GM23338 (cell line): ENCODE results near the gene SRP54. TPM values are rescaled to one million over a fixed set of nuclear protein-coding genes. Genes with fewer than 3 reads are reported as not detected.

Experiments
- ATAC-seq: fragments of 200-7000 bp; cut with Tn5 transposase; 3 replicates; pipeline ENCODE4 v1.9.1; 2020
- DNase-seq: peaks from one replicate; pipeline ENCODE4 v3.0.0-alpha.2; 2015; ENCODE audit warnings: low spot score
- H2AFZ ChIP-seq: fragments of 200-600 bp; sonication (generic); 2 replicates; pipeline ENCODE4 v1.8.0; 2016; ENCODE audit warnings: antibody characterized with exemption, mild to moderate bottlenecking, moderate library complexity
- H3F3A ChIP-seq: fragments of 200-600 bp; sonication (generic); replicated peaks from 2 replicates; pipeline ENCODE4 v1.8.0; 2017; ENCODE audit warnings: antibody characterized with exemption, mixed run types, low read depth
- H3K27ac ChIP-seq: fragments of 200-600 bp; sonication (generic); 2 replicates; pipeline ENCODE4 v1.6.1; 2016; ENCODE audit warnings: low read depth
- H3K27me3 ChIP-seq: fragments of 200-600 bp; sonication (generic); 2 replicates; pipeline ENCODE4 v1.8.0; 2016; ENCODE audit warnings: mild to moderate bottlenecking, mixed run types, moderate library complexity; ENCODE audit not compliant: insufficient read depth
- H3K36me3 ChIP-seq: fragments of 200-600 bp; sonication (generic); 2 replicates; pipeline ENCODE4 v1.8.0; 2016; ENCODE audit warnings: mild to moderate bottlenecking; ENCODE audit not compliant: insufficient read depth
- H3K4me1 ChIP-seq: fragments of 200-600 bp; sonication (generic); 2 replicates; pipeline ENCODE4 v1.8.0; 2016; ENCODE audit warnings: mild to moderate bottlenecking, moderate library complexity; ENCODE audit not compliant: insufficient read depth
- H3K4me2 ChIP-seq: fragments of 200-600 bp; sonication (generic); 2 replicates; pipeline ENCODE4 v1.7.1; 2017; ENCODE audit warnings: mixed run types
- H3K4me3 ChIP-seq: fragments of 200-600 bp; sonication (generic); 2 replicates; pipeline ENCODE4 v1.6.1; 2016; ENCODE audit warnings: mixed run types
- H3K79me2 ChIP-seq: fragments of 200-600 bp; sonication (generic); replicated peaks from 2 replicates; pipeline ENCODE4 v1.8.0; 2017; ENCODE audit warnings: mild to moderate bottlenecking; ENCODE audit not compliant: insufficient read depth
- H3K9me2 ChIP-seq: fragments of 200-600 bp; sonication (generic); 2 replicates; pipeline ENCODE4 v1.8.0; 2017; ENCODE audit not compliant: insufficient read depth
- H4K20me1 ChIP-seq: fragments of 200-600 bp; sonication (generic); replicated peaks from 2 replicates; pipeline ENCODE4 v1.8.0; 2017; ENCODE audit warnings: mild to moderate bottlenecking; ENCODE audit not compliant: insufficient read depth
- H3K27ac Mint-ChIP-seq: 2 replicates; pipeline ENCODE4 v1.8.0; 2020; ENCODE audit warnings: inconsistent platforms, mild to moderate bottlenecking, moderate library complexity, mixed read lengths
- H3K27me3 Mint-ChIP-seq: 3 replicates; pipeline ENCODE4 v1.8.0; 2022; ENCODE audit warnings: low read depth, mild to moderate bottlenecking, moderate library complexity, mixed read lengths, inconsistent platforms; ENCODE audit not compliant: insufficient read depth, poor library complexity
- H3K36me3 Mint-ChIP-seq: 3 replicates; pipeline ENCODE4 v1.8.0; 2021; ENCODE audit warnings: low read depth, mild to moderate bottlenecking, inconsistent platforms, moderate library complexity, mixed read lengths
- H3K4me1 Mint-ChIP-seq: 3 replicates; pipeline ENCODE4 v1.8.0; 2020; ENCODE audit warnings: mild to moderate bottlenecking, inconsistent platforms, mixed read lengths
- H3K4me3 Mint-ChIP-seq: 3 replicates; pipeline ENCODE4 v1.8.0; 2021; ENCODE audit warnings: moderate library complexity, mild to moderate bottlenecking, inconsistent platforms, mixed read lengths
- H3K9me3 Mint-ChIP-seq: 3 replicates; pipeline ENCODE4 v1.8.0; 2020; ENCODE audit warnings: moderate library complexity, mild to moderate bottlenecking, inconsistent platforms, mixed read lengths
- CREB1 ChIP-seq: fragments of 250-450 bp; sonication (Bioruptor Pico); IDR thresholded peaks from 2 replicates; pipeline ENCODE4 v1.5.0; 2020; ENCODE audit warnings: low read depth, mild to moderate bottlenecking, moderate library complexity
- EZH2 ChIP-seq: fragments of 200-600 bp; sonication (generic); IDR thresholded peaks from one replicate; pipeline ENCODE4 v1.8.0; 2017; ENCODE audit warnings: antibody characterized with exemption, mild to moderate bottlenecking, low read depth; ENCODE audit not compliant: unreplicated experiment
- EZH2phosphoT487 ChIP-seq: fragments of 200-600 bp; sonication (generic); IDR thresholded peaks from one replicate; pipeline ENCODE4 v1.8.1; 2018; ENCODE audit warnings: antibody characterized with exemption; ENCODE audit not compliant: unreplicated experiment
- JUNB ChIP-seq: IDR thresholded peaks from one replicate; pipeline ENCODE4 v1.6.1; 2016; ENCODE audit warnings: antibody characterized with exemption; ENCODE audit not compliant: unreplicated experiment
- NANOG ChIP-seq: IDR thresholded peaks from 2 replicates; pipeline ENCODE4 v1.6.1; 2016; ENCODE audit warnings: antibody characterized with exemption, borderline replicate concordance
- POLR2AphosphoS5 ChIP-seq: IDR thresholded peaks from 2 replicates; pipeline ENCODE4 v1.6.1; 2016; ENCODE audit warnings: antibody characterized with exemption, low read depth
- STAT1 ChIP-seq: IDR thresholded peaks from one replicate; pipeline ENCODE4 v1.6.1; 2016; ENCODE audit warnings: antibody characterized with exemption; ENCODE audit not compliant: unreplicated experiment
- ZNF114 ChIP-seq: fragments of 250-450 bp; sonication (Bioruptor Pico); IDR thresholded peaks from 2 replicates; pipeline ENCODE4 v1.5.0; 2020; ENCODE audit warnings: mild to moderate bottlenecking, moderate library complexity
- ZNF331 ChIP-seq: fragments of 250-450 bp; sonication (Bioruptor Pico); IDR thresholded peaks from 2 replicates; pipeline ENCODE4 v1.5.0; 2020; ENCODE audit warnings: low read depth, mild to moderate bottlenecking, moderate library complexity
- ZNF462 ChIP-seq: fragments of 250-450 bp; sonication (Bioruptor Pico); IDR thresholded peaks from 2 replicates; pipeline ENCODE4 v1.5.0; 2020; ENCODE audit warnings: mild to moderate bottlenecking, moderate library complexity
- polyA plus RNA-seq: library from polyadenylated mRNA; unstranded; fragments of >200 nt; fragmentation: Nextera tagmentation; extraction: Ambion mirVana; gene quantifications from 2 replicates; pipeline ENCODE4 v1.2.1, GENCODE V29; 2016
- total RNA-seq: library from RNA; depleted of rRNA; stranded (reverse); fragments of >200 nt; shearing (Covaris generic); gene quantifications from 2 replicates; pipeline ENCODE4 v1.2.3, GENCODE V29; 2014
- TF ChIP-seq, protein P1 (sequence below), 2 experiments: fragments of 200-600 bp in 1 of 2; sonication (generic) in 1 of 2; conservative IDR thresholded peaks; 2 replicates each; pipeline versions ENCODE4 v1.5.1 to v1.6.1; 2016 to 2017; ENCODE audit warnings: antibody characterized with exemption in 2 of 2, low read depth in 2 of 2, mild to moderate bottlenecking in 2 of 2, moderate library complexity in 1 of 2
- TF ChIP-seq, protein P2 (sequence below): IDR thresholded peaks from one replicate; pipeline ENCODE4 v1.6.1; 2018; ENCODE audit warnings: antibody characterized with exemption; ENCODE audit not compliant: unreplicated experiment
- TF ChIP-seq, protein P3 (sequence below): IDR thresholded peaks from 2 replicates; pipeline ENCODE4 v1.6.1; 2016; ENCODE audit warnings: antibody characterized with exemption

Gene SRP54
- total and polyA plus RNA-seq, 2 experiments from 2014 or later, result 60.4 to 77.5 TPM

DNA sequence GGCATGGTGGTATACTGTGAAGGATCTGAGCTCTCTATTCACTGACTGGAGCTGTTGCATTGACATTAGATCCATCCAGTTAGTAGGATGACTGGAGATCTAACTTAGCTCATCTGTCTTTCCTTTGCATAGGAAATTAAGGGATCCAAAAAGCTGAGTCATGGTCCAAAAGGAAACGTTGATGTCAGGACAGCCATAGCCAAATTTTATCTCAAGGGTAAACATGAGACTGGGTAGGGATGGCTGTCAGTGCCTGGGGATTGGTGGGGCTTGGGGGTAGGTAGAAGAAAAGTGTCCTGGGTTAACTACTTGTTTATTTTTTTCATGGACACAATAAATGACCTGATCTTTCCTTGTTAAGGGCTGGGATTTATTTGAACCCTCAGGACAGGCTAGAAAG is 67.9 kb downstream of the SRP54 start:
- peaks cover 15% of the 10 kb centered on the region; the same call in 2 of the 3 replicates for H3K36me3 Mint-ChIP-seq

More for the DNA sequence above, 67.9 kb downstream of the SRP54 start:
- Histone ChIP-seq H4K20me1 (no peaks in the 10 kb centered on the region), H3K4me3 (no peak overlapping the region), H3F3A (peaks cover 10% of the 10 kb centered on the region), H3K36me3 (no peaks in the 10 kb centered on the region), H3K27ac (no peak overlapping the region), H3K4me1 (peaks cover 4% of the 10 kb centered on the region), H3K4me2 (no peak overlapping the region), H3K27me3 (no peaks in the 10 kb centered on the region), H3K9me2 (no peaks in the 10 kb centered on the region), H2AFZ (no peak overlapping the region), H3K79me2 (peaks cover 16% of the 10 kb centered on the region)
- Mint-ChIP-seq H3K9me3 (no peaks in the 10 kb centered on the region), H3K4me1 (peaks cover 6% of the 10 kb centered on the region; the same call in 2 of the 3 replicates), H3K27me3 (peaks cover under 1% of the 10 kb centered on the region), H3K4me3 (no peak overlapping the region), H3K27ac (peak overlapping the region; percentile 80)
- no peak for TF ChIP-seq EZH2
- TF ChIP-seq, protein P1, sequence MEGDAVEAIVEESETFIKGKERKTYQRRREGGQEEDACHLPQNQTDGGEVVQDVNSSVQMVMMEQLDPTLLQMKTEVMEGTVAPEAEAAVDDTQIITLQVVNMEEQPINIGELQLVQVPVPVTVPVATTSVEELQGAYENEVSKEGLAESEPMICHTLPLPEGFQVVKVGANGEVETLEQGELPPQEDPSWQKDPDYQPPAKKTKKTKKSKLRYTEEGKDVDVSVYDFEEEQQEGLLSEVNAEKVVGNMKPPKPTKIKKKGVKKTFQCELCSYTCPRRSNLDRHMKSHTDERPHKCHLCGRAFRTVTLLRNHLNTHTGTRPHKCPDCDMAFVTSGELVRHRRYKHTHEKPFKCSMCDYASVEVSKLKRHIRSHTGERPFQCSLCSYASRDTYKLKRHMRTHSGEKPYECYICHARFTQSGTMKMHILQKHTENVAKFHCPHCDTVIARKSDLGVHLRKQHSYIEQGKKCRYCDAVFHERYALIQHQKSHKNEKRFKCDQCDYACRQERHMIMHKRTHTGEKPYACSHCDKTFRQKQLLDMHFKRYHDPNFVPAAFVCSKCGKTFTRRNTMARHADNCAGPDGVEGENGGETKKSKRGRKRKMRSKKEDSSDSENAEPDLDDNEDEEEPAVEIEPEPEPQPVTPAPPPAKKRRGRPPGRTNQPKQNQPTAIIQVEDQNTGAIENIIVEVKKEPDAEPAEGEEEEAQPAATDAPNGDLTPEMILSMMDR (conservative IDR thresholded peaks at IDR 0.05; ENCODE audit: low read depth in 2 of 2), result no peak
- no peak for TF ChIP-seq POLR2AphosphoS5
- TF ChIP-seq CREB1 (CRISPR knock-in tag), result no peak
- TF ChIP-seq, protein P2, sequence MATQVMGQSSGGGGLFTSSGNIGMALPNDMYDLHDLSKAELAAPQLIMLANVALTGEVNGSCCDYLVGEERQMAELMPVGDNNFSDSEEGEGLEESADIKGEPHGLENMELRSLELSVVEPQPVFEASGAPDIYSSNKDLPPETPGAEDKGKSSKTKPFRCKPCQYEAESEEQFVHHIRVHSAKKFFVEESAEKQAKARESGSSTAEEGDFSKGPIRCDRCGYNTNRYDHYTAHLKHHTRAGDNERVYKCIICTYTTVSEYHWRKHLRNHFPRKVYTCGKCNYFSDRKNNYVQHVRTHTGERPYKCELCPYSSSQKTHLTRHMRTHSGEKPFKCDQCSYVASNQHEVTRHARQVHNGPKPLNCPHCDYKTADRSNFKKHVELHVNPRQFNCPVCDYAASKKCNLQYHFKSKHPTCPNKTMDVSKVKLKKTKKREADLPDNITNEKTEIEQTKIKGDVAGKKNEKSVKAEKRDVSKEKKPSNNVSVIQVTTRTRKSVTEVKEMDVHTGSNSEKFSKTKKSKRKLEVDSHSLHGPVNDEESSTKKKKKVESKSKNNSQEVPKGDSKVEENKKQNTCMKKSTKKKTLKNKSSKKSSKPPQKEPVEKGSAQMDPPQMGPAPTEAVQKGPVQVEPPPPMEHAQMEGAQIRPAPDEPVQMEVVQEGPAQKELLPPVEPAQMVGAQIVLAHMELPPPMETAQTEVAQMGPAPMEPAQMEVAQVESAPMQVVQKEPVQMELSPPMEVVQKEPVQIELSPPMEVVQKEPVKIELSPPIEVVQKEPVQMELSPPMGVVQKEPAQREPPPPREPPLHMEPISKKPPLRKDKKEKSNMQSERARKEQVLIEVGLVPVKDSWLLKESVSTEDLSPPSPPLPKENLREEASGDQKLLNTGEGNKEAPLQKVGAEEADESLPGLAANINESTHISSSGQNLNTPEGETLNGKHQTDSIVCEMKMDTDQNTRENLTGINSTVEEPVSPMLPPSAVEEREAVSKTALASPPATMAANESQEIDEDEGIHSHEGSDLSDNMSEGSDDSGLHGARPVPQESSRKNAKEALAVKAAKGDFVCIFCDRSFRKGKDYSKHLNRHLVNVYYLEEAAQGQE, result no peak
- TF ChIP-seq STAT1, result no peak
- TF ChIP-seq ZNF114, result no peak
- TF ChIP-seq NANOG, result no peak
- TF ChIP-seq JUNB, result no peak
- TF ChIP-seq ZNF331 (CRISPR knock-in tag), result no peak
- TF ChIP-seq EZH2phosphoT487, result no peak
- TF ChIP-seq, protein P3, sequence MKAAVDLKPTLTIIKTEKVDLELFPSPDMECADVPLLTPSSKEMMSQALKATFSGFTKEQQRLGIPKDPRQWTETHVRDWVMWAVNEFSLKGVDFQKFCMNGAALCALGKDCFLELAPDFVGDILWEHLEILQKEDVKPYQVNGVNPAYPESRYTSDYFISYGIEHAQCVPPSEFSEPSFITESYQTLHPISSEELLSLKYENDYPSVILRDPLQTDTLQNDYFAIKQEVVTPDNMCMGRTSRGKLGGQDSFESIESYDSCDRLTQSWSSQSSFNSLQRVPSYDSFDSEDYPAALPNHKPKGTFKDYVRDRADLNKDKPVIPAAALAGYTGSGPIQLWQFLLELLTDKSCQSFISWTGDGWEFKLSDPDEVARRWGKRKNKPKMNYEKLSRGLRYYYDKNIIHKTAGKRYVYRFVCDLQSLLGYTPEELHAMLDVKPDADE, result no peak
- TF ChIP-seq ZNF462 (CRISPR knock-in tag), result no peak
- ATAC-seq (no peak), DNase-seq (no peak)
